DND-41 (cell line): ENCODE results near the gene THSD4.

Source experiments
- CTCF ChIP-seq: IDR thresholded peaks from 2 replicates; pipeline ENCODE4 v1.5.1; 2012; ENCODE audit warnings: borderline replicate concordance, low read length, moderate library complexity, mild to moderate bottlenecking; ENCODE audit not compliant: poor library complexity, severe bottlenecking; ENCODE audit errors: extremely low read depth
- EZH2 ChIP-seq: IDR thresholded peaks from 3 replicates; pipeline ENCODE4 v1.6.1; 2012; ENCODE audit warnings: borderline replicate concordance, low read depth, mild to moderate bottlenecking, moderate library complexity, low read length, inconsistent platforms; ENCODE audit not compliant: severe bottlenecking

DNA sequence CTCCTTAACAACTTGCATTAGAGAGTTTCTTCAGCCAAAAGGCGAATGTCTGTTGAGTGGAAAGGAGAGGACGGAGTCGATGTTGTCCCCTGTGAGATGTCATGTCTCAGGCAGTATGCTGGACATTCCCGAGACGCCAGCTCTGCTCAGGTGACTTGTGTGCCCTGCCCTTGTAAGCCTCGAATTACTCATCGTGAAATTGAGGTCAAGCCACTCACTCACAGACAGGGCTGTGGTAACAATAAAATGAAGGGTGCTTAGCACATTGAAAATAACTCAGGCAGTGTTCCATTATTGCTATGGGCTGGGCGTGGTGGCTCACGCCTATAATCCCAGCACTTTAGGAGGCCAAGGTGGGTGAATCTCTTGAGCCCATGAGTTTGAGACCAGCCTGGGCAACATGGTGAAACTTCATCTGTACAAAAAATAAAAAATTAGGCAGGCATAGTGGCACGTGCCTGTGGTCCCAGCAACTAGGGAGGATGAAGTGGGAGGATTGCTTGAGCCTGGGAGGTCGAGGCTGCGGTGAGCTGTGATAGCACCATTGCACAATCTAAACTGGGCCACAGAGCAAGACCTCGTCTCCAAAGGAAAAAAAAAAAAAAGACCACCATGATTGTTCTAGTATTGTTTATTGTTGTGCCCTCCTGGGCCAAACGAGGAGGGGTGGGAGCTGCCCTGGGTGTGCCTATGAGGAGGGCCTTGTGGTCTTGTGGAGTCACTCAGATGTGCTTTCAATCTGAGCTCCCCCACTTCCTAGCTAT lies 214.4 kb downstream of the THSD4 start:
- TF ChIP-seq CTCF (no peak), EZH2 (no peak)
